Subcutaneous adipose tissue (tissue), 4 donors: ENCODE results near the gene ZNF831. TPM values are rescaled to one million over a fixed set of nuclear protein-coding genes. Genes with fewer than 3 reads are reported as not detected.

ENCODE experiments used
- CTCF ChIP-seq: fragments of 450-650 bp; IDR thresholded peaks from one replicate; pipeline ENCODE4 v1.5.1; 2016; ENCODE audit warnings: low read depth, mild to moderate bottlenecking, control low read depth, antibody characterized with exemption, moderate library complexity
- total RNA-seq, 4 donors: library from RNA; depleted of rRNA; stranded (reverse); fragments of >200 nt; gene quantifications; one replicate each; pipeline ENCODE4 v1.1.0, GENCODE V29; 2016

Gene ZNF831
- total RNA-seq, 4 donors from 2014 or later, result 0.19 to 1.0 (median 0.77) TPM

DNA sequence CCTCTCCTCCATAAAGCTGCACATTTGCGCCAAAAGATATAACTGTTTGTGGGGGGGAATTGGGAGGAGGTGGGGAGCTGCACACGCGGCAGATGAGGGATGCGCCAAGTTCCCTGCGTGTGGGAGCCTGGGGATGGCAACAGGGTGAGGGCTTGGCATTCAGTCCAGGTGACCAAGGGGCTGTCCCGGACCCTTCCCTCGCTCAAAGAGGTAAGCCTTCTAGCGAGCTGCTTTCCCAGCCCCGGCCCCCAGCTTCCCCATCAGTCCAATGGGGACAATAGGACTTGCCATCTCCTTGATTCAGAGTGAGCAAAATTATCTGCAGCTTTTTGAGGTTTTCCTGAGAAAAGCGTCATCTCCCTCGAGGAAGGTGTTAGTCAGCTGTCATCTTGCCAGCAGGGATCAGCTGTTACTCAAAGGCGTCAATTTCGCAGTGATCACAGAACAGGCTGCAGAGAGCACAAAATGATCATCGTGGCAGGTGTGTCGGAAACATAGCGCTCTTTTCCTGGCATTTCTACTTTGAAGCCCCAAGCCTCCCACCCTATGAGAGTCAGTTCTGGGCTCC lies 21.3 kb downstream of the ZNF831 start:
- TF ChIP-seq CTCF, result no peak

GRCh38 chr20:59185809-59186208 lies 22.2 kb downstream of the ZNF831 start:
- TF ChIP-seq CTCF, result no peak

DNA sequence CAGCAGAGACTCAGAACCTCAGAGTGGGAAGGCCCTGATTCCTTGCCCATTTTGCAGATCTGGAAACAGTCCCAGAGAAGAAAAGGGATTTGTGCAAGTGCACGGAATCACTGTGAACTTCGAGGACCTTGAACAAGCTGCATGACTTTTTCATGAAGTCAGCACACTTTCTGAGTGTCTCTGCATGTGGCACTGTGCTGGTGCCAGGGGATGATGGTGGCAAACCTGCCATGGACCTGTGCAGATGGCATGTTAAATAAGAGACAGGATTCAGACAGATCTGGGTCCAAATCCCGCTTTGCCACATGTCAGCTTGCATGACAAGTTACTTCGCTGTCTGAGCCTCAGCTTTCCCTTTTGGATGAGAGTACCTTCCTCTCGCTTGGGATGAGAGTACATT lies 26.8 kb downstream of the ZNF831 start:
- TF ChIP-seq CTCF, result no peak

DNA sequence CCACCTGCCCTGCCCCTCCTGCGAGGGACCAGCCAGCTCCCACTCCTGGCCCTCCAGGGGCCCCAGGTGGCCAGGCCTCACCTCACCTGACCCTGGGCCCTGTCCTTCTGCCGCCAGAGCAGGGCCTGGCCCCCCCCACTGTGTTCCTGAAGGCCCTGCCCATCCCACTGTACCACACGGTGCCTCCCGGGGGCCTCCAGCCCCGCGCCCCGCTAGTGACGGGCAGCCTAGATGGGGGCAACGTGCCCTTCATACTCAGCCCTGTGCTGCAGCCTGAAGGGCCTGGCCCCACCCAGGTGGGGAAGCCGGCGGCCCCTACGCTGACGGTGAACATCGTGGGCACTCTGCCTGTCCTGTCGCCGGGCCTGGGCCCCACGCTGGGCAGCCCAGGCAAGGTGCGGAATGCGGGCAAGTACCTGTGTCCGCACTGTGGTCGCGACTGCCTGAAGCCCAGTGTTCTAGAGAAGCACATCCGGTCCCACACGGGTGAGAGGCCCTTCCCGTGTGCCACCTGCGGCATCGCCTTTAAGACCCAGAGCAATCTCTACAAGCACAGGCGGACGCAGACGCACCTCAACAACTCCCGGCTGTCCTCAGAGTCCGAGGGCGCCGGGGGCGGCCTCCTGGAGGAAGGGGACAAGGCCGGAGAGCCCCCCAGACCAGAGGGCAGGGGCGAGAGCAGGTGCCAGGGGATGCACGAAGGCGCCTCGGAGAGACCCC lies 27.6 kb downstream of the ZNF831 start:
- no peak for TF ChIP-seq CTCF

- no peak for TF ChIP-seq CTCF
Measured at GRCh38 chr20:59191756-59192532, 28.3 kb downstream of the ZNF831 start.

GRCh38 chr20:59192533-59192896 lies 28.9 kb downstream of the ZNF831 start:
- TF ChIP-seq CTCF, result no peak

DNA sequence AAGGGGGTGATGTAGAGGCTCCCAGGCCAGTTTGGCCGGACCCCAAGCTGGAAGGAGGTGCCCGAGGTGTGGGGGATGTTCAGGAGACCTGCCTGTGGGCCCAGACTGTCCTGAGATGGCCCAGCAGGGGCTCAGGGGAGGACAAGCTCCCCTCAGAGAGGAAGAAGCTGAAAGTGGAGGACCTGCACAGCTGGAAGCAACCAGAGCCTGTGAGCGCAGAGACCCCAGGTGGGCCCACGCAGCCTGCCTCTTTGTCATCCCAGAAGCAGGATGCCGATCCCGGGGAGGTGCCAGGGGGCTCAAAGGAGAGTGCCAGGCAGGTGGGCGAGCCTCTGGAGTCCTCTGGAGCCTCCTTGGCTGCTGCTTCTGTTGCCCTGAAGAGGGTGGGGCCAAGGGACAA lies 29.7 kb downstream of the ZNF831 start:
- TF ChIP-seq CTCF, result no peak
